UCSD-AML1 (cell line): ENCODE data around the gene SLC16A5.
"Not testable (repeated sequence)": the region's sequence is repeated elsewhere in the genome, so short reads cannot be mapped to it uniquely, and the experiment has no call there.

Source experiments
- DNase-seq: peaks from one replicate; lab custom pipeline; 2025; ENCODE audit not compliant: unreplicated experiment; lab: John Stamatoyannopoulos, UW

SLC16A5 gene

GRCh38 chr17:75064040-75064439 lies 23.7 kb upstream of the SLC16A5 start:
- no peak for DNase-seq

GRCh38 chr17:75064460-75064859 lies 23.3 kb upstream of the SLC16A5 start:
- no peak for DNase-seq

- DNase-seq, result no peak
Measured at GRCh38 chr17:75064867-75065561, 22.7 kb upstream of the SLC16A5 start.

GRCh38 chr17:75065562-75066151 lies 22.1 kb upstream of the SLC16A5 start:
- no peak for DNase-seq

GRCh38 chr17:75067856-75068255 lies 19.9 kb upstream of the SLC16A5 start:
- DNase-seq, result peak; percentile 42

GRCh38 chr17:75068750-75069149 lies 19.0 kb upstream of the SLC16A5 start:
- DNase-seq, result no peak

GRCh38 chr17:75069783-75070182 lies 18.0 kb upstream of the SLC16A5 start:
- DNase-seq, result no peak

GRCh38 chr17:75071478-75072271 lies 16.1 kb upstream of the SLC16A5 start:
- not testable (repeated sequence) for DNase-seq

- DNase-seq, result not testable (repeated sequence)
Measured at GRCh38 chr17:75072909-75073308, 14.8 kb upstream of the SLC16A5 start.

- DNase-seq, result no peak
Measured at GRCh38 chr17:75073618-75074047, 14.1 kb upstream of the SLC16A5 start.

GRCh38 chr17:75074532-75074931 lies 13.2 kb upstream of the SLC16A5 start:
- no peak for DNase-seq

GRCh38 chr17:75075597-75076336 lies 12.0 kb upstream of the SLC16A5 start:
- no peak for DNase-seq

- DNase-seq, result no peak
Measured at GRCh38 chr17:75077072-75077495, 10.7 kb upstream of the SLC16A5 start.

- DNase-seq, result no peak
Measured at GRCh38 chr17:75077496-75078283, 10.1 kb upstream of the SLC16A5 start.

GRCh38 chr17:75078284-75079022 lies 9.3 kb upstream of the SLC16A5 start:
- DNase-seq, result no peak

GRCh38 chr17:75079023-75079373 lies 8.8 kb upstream of the SLC16A5 start:
- DNase-seq, result no peak

- no peak for DNase-seq
Measured at GRCh38 chr17:75081611-75082540, 5.9 kb upstream of the SLC16A5 start.

GRCh38 chr17:75082683-75083082 lies 5.1 kb upstream of the SLC16A5 start:
- DNase-seq, result no peak
